GM19099 (cell line): ENCODE data around the gene NDRG2.

Source experiments
- POLR2A ChIP-seq: IDR thresholded peaks from 3 replicates; pipeline ENCODE4 v1.6.1; 2011; ENCODE audit warnings: low read depth; ENCODE audit not compliant: insufficient read length; ENCODE audit errors: extremely low read depth

NDRG2 gene

GRCh38 chr14:21043387-21043973 lies 18.6 kb upstream of the NDRG2 start:
- no peak for TF ChIP-seq POLR2A

GRCh38 chr14:21042918-21043317 lies 18.1 kb upstream of the NDRG2 start:
- no peak for TF ChIP-seq POLR2A

- TF ChIP-seq POLR2A, result no peak
Observed at GRCh38 chr14:21041676-21042433, 17.0 kb upstream of the NDRG2 start, which contains the start of gene RNASE7. RNASE7 (plus strand) TSS chr14:21042362; CDS start chr14:21042993, 631 bp downstream.

GRCh38 chr14:21040370-21040925 lies 15.6 kb upstream of the NDRG2 start:
- TF ChIP-seq POLR2A, result no peak

GRCh38 chr14:21039585-21040369 lies 14.9 kb upstream of the NDRG2 start:
- TF ChIP-seq POLR2A, result no peak

- no peak for TF ChIP-seq POLR2A
Observed at GRCh38 chr14:21038441-21039422, 13.9 kb upstream of the NDRG2 start.

- no peak for TF ChIP-seq POLR2A
Observed at GRCh38 chr14:21037156-21037555, 12.3 kb upstream of the NDRG2 start.

- no peak for TF ChIP-seq POLR2A
Observed at GRCh38 chr14:21036751-21037150, 11.9 kb upstream of the NDRG2 start.

- no peak for TF ChIP-seq POLR2A
Observed at GRCh38 chr14:21034707-21035106, 9.8 kb upstream of the NDRG2 start, which contains the start of gene RNASE13. RNASE13 (minus strand) TSS chr14:21034807; CDS start chr14:21034288, 519 bp downstream.

GRCh38 chr14:21033133-21033698 lies 8.4 kb upstream of the NDRG2 start:
- no peak for TF ChIP-seq POLR2A

GRCh38 chr14:21032326-21033132 lies 7.7 kb upstream of the NDRG2 start:
- TF ChIP-seq POLR2A, result no peak

GRCh38 chr14:21030531-21030930 lies 5.7 kb upstream of the NDRG2 start:
- no peak for TF ChIP-seq POLR2A

- TF ChIP-seq POLR2A, result no peak
Observed at GRCh38 chr14:21029917-21030316, 5.1 kb upstream of the NDRG2 start, which contains the start of gene TPPP2. TPPP2 (plus strand) TSS chr14:21030217; CDS start chr14:21030582, 365 bp downstream.
